ENCODE measurements around the gene CACNA1C. TPM values are rescaled to one million over a fixed set of nuclear protein-coding genes. Genes with fewer than 3 reads are reported as not detected.

Gene CACNA1C
- total and polyA plus RNA-seq, 8 donors, result 0.31 to 55.8 (median 7.2) TPM

GRCh38 chr12:2314492-2314891 lies 261.7 kb downstream of the CACNA1C start:
- no peaks in the 10 kb centered on the region for H3K27me3 ChIP-seq
- TF ChIP-seq POLR2AphosphoS5 (IDR thresholded peaks at IDR 0.05), result no peak
- TF ChIP-seq CTCF (IDR thresholded peaks at IDR 0.05), result no peak
- no peak for TF ChIP-seq EP300 (IDR thresholded peaks at IDR 0.05)
- TF ChIP-seq POLR2A (IDR thresholded peaks at IDR 0.05), result no peak
- H3K4me1 ChIP-seq, result peaks cover 0 to 19% (median 9%) of the 10 kb centered on the region in 4 donors
- H3K9me3 ChIP-seq, result no peaks in the 10 kb centered on the region
- 44 to 96% (median 77%) methylated on average over 2 of the region's 2 CpGs for WGBS, 5 donors
- intact Hi-C loops (cut with DNase I; ENCODE audit: low total_unique reads), result no loop called here
- no peaks in the 10 kb centered on the region for H3K36me3 ChIP-seq
- no peak for DNase-seq
- no peak overlapping the region for H3K27ac ChIP-seq
- no peak overlapping the region for H3K4me3 ChIP-seq

- peaks cover 0 to 4% (median 0%) of the 10 kb centered on the region in 3 donors for H3K27me3 ChIP-seq
- no peaks in the 10 kb centered on the region for H3K9me3 ChIP-seq
- 71 to 79% (median 73%) methylated on average over 11 of the region's 11 CpGs for WGBS, 5 donors
- no peaks in the 10 kb centered on the region for H3K36me3 ChIP-seq
- intact Hi-C loops (cut with DNase I; ENCODE audit: low total_unique reads), result no loop called here
- peaks cover 0 to 17% (median 3%) of the 10 kb centered on the region in 4 donors for H3K4me1 ChIP-seq
- no peak for DNase-seq
- TF ChIP-seq EP300 (IDR thresholded peaks at IDR 0.05), result no peak
- TF ChIP-seq CTCF (IDR thresholded peaks at IDR 0.05), result no peak
- no peak for TF ChIP-seq POLR2A (IDR thresholded peaks at IDR 0.05)
- no peak for TF ChIP-seq POLR2AphosphoS5 (IDR thresholded peaks at IDR 0.05)
- no peak overlapping the region for H3K27ac ChIP-seq
- H3K4me3 ChIP-seq, result no peak overlapping the region
These were observed 265.0 kb downstream of the CACNA1C start for GRCh38 chr12:2317772-2318171.

DNA sequence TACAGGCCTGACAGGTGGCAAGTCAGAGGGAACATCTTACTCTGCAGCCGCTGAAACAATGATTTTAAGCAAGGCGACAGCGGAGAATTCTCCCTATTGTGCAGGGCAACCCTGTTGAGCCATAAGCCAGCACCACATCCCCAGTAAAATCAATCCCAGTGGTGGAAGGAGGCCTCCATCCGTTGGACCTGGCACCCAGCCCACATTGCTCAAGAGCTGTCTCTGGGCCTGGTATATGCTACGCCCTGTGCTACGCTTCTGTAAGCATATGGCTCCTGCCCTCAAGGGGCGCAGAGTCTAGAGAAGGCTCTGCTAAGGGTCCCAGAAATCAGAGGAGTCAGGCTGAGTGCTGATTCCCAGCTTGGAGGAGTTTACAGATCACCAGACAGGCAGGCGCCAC lies 265.5 kb downstream of the CACNA1C start:
- DNase-seq, result no peak
- Histone ChIP-seq H3K4me3 (no peak overlapping the region), H3K27ac (no peak overlapping the region), H3K4me1 (peaks cover 0 to 22% (median 3%) of the 10 kb centered on the region in 4 donors), H3K27me3 (peaks cover 0 to 4% (median 0%) of the 10 kb centered on the region in 3 donors), H3K36me3 (no peaks in the 10 kb centered on the region), H3K9me3 (no peaks in the 10 kb centered on the region)
- WGBS, 5 donors, result 84 to 89% (median 88%) methylated on average over 8 of the region's 8 CpGs
- intact Hi-C loops (cut with DNase I; ENCODE audit: low total_unique reads), result no loop called here
- TF ChIP-seq EP300 (IDR thresholded peaks at IDR 0.05) (no peak), POLR2A (IDR thresholded peaks at IDR 0.05) (no peak), POLR2AphosphoS5 (IDR thresholded peaks at IDR 0.05) (no peak), CTCF (IDR thresholded peaks at IDR 0.05) (no peak)

DNA sequence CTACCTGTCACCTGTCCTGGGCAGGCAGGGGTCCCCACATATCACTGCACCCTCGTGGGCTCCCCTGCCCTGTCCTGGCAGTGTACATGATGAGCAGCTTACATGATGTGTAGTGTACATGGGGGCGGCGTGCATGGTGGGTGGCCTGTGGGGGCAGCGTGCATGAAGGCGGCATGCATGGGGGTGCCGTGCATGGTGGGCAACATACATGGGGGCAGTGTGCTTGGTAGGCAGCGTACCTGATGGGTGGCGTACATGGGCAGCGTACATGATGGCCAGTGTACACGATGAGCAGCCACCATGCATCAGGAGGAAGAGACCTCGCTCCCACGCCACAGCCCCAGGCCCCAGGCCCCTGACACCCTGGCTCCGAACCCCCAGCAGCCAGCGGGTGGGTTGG lies 266.3 kb downstream of the CACNA1C start:
- WGBS, 5 donors, result 89 to 95% (median 90%) methylated on average over 12 to 14 of the region's 14 CpGs
- no peaks in the 10 kb centered on the region for H3K9me3 ChIP-seq
- no peak overlapping the region for H3K27ac ChIP-seq
- intact Hi-C loops (cut with DNase I; ENCODE audit: low total_unique reads), result no loop called here
- no peak overlapping the region for H3K4me3 ChIP-seq
- no peak for DNase-seq
- peaks cover 0 to 31% (median 11%) of the 10 kb centered on the region in 4 donors for H3K4me1 ChIP-seq
- H3K27me3 ChIP-seq, result peaks cover 0 to 4% (median 0%) of the 10 kb centered on the region in 3 donors
- no peaks in the 10 kb centered on the region for H3K36me3 ChIP-seq
- no peak for TF ChIP-seq POLR2AphosphoS5 (IDR thresholded peaks at IDR 0.05)
- TF ChIP-seq POLR2A (IDR thresholded peaks at IDR 0.05), result no peak
- no peak for TF ChIP-seq CTCF (IDR thresholded peaks at IDR 0.05)
- no peak for TF ChIP-seq EP300 (IDR thresholded peaks at IDR 0.05)
